Measurements from ENCODE around the gene GIPC3.

Gene GIPC3

DNA sequence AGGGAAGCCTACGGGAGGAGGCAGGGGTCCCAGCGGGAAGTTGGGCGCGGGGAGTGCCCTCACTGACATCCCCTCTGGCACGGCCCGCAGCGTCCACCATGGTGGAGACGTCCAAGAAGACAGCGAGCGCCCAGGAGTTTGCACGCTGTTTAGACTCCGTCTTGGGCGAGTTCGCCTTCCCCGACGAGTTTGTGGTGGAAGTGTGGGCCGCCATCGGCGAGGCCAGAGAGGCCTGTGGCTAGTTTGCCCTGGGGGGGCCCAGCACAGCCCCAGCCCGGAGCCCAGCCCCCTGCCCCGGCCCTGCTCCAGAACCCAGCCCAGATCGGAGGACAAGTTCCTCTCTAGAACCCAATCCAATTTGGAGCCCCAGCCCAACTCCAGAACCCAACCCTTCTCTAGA is 4.7 kb downstream of the GIPC3 start:
- DNase-seq (ENCODE audit: low spot score) = no peak
- TF ChIP-seq, protein P1, sequence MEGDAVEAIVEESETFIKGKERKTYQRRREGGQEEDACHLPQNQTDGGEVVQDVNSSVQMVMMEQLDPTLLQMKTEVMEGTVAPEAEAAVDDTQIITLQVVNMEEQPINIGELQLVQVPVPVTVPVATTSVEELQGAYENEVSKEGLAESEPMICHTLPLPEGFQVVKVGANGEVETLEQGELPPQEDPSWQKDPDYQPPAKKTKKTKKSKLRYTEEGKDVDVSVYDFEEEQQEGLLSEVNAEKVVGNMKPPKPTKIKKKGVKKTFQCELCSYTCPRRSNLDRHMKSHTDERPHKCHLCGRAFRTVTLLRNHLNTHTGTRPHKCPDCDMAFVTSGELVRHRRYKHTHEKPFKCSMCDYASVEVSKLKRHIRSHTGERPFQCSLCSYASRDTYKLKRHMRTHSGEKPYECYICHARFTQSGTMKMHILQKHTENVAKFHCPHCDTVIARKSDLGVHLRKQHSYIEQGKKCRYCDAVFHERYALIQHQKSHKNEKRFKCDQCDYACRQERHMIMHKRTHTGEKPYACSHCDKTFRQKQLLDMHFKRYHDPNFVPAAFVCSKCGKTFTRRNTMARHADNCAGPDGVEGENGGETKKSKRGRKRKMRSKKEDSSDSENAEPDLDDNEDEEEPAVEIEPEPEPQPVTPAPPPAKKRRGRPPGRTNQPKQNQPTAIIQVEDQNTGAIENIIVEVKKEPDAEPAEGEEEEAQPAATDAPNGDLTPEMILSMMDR (conservative IDR thresholded peaks at IDR 0.05; ENCODE audit: low read depth) = no peak
- POLR2A ChIA-PET (ENCODE audit: low non-redundant PET) = no interaction called here
- no peak overlapping the region for H3K27ac ChIP-seq
- CTCF ChIA-PET = no interaction called here

DNA sequence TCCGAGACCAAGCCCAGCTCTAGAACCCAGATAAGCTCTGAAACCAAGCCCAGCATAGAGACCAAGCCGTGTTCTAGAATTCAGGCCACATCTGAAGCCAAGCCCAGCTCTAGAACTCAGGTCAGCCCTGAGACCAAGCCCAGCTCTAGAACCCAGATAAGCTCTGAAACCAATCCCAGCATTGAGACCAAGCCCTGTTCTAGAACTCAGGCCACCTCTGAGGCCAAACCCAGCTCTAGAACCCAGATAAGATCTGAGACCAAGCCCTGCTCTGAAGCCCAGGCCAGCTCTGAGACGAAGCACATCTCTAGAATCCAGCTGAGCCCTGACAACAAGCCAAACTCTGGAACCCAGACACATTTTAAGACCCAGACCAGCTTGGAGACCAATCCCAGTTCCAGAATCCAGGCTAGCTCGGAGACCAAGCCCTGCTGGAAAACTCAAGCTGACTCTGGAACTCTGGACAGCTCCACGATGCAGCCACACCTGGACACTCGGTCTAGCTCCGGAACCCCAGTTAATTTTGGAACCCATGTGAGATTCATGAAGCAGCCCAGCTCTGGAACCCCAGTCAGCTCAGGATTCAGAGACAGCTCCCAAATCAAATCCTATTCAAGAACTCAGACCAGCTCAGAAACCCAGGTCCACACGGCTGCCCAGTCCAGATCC is 5.8 kb downstream of the GIPC3 start:
- TF ChIP-seq, protein P1 (conservative IDR thresholded peaks at IDR 0.05; ENCODE audit: low read depth) = no peak
- DNase-seq (ENCODE audit: low spot score) = no peak
- H3K27ac ChIP-seq = no peak overlapping the region
- POLR2A ChIA-PET (ENCODE audit: low non-redundant PET) = no interaction called here
- CTCF ChIA-PET = interaction anchor here (0.6 to 1.6 kb wide), 2 partner anchors 46 to 75 kb away, joined by 5 to 7 read pairs; no protein-coding TSS in a partner anchor

DNA sequence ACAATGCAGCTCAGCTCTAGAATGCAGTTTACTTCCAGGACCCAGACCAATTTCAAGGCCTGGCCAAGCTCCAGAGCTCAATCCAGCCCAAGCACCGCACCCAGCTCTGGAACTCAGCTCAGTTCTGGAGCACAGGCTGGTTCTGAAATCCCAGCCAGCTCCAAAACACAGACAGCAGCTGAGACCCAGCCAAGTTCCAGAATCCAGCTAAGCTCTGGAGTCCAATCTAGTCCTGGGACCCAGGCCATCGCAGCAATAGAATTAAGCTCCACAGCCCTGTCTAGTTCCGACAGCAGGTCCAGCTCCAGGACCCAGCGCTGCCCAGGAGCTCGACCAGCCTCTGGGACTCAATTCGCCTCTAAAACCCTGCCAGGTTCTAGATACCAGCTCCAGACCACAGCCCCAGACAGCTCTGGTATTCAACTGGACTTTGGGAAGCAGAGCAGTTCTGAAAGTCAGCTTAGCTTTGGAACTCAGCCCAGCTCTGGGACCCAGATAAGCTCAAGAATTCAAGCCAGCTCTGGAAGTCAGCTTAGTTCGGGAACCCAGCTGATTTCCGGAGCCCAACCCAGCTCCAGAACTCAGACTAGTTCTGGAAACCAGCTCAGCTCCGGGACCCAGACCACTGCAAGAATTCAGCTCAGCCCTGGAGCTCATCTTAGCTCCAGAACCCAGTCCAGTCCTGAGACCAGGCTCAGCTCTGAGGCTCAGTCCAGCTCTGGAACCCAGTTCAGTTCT is 6.8 kb downstream of the GIPC3 start:
- CTCF ChIA-PET = interaction anchor here (1.6 kb wide), 1 partner anchor 47 kb away, joined by 7 read pairs; no protein-coding TSS in a partner anchor
- POLR2A ChIA-PET (ENCODE audit: low non-redundant PET) = no interaction called here
- no peak for DNase-seq (ENCODE audit: low spot score)
- TF ChIP-seq, protein P1 (conservative IDR thresholded peaks at IDR 0.05; ENCODE audit: low read depth) = no peak
- H3K27ac ChIP-seq = no peak overlapping the region

DNA sequence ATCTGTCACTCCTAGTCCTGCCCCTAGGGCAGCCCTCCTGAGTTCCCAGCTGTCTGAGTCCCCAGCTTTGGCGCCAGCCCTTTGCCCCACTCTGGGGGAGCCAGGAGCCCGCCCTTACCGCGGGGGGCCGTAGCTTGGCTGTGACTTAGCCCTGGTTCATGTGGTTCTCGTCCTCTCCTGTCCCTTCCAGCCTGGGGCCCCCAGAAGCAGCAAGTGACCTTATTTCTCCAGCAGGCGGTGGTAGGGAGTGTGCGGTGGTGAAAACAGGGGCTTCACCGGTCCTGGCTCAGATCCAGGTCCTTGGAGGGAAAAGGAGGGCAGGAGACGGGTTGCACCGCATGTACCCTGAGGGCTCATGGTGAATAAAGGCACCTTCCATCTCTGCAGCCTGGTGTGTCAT is 7.9 kb downstream of the GIPC3 start:
- CTCF ChIA-PET = interaction anchor here (0.5 kb wide), 1 partner anchor 13 kb away, joined by 4 read pairs; no protein-coding TSS in a partner anchor
- no peak overlapping the region for H3K27ac ChIP-seq
- DNase-seq (ENCODE audit: low spot score) = no peak
- POLR2A ChIA-PET (ENCODE audit: low non-redundant PET) = no interaction called here
- TF ChIP-seq, protein P1 (conservative IDR thresholded peaks at IDR 0.05; ENCODE audit: low read depth) = no peak

DNA sequence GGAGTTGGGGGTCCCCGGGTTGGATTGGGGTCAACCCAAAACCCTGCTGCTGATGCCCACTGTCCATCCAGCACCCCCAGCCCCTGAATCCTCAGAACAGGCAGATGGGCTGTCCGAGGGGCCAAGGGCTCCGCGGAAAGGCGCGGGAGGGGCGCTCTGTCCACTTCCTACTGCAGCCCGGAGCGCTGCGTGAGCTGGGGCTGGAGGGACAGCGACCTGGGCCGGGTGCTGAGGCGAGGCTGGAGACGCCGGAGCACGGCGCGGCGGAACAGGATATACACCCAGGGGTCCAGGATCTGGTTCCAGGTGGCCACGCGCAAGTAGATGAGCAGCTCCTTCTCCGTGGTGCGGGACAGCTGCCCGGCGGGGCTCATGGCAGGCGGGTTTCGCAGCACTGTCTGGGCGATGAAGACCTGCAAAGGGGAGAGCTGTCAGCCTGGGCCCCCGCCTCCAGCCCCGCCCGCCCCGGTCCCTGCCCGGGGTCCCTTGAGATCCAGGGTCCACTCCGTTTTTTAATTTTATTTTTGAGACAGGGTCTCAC is 10.3 kb downstream of the GIPC3 start:
- DNase-seq (ENCODE audit: low spot score) = no peak
- ChIA-PET POLR2A (ENCODE audit: low non-redundant PET) (no interaction called here), CTCF (interaction anchor here (0.6 kb wide), 1 partner anchor 11 kb away, joined by 6 read pairs; no protein-coding TSS in a partner anchor)
- TF ChIP-seq, protein P1 (conservative IDR thresholded peaks at IDR 0.05; ENCODE audit: low read depth) = no peak
- H3K27ac ChIP-seq = no peak overlapping the region

DNA sequence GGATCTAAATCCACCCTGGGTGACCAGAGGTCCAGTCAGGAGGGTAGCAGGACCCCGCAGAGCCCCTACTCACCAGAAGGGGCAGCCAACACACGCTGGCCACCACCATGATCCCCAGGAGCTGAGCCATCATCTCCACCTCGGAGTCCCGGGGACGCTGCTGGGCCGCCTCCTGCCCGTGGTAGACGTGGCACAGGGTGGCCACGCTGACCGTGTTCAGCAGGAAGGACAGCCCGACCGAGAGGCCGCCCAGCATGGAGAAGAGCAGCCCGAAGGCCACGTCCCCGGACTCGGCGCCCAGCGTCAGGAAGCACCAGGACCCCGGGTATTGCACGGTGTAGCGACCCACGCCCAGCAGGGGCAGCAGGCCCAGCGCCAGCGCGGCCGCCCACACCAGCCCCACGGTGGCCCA is 14.5 kb downstream of the GIPC3 start:
- no peak for DNase-seq (ENCODE audit: low spot score)
- TF ChIP-seq, protein P1 (conservative IDR thresholded peaks at IDR 0.05; ENCODE audit: low read depth) = no peak
- no peak overlapping the region for H3K27ac ChIP-seq
- ChIA-PET POLR2A (ENCODE audit: low non-redundant PET) (no interaction called here), CTCF (no interaction called here)

Measured in RWPE1 (cell line).